NB4 (cell line): Measurements from ENCODE around the gene DPP7.

Source experiments
- DNase-seq: peaks from one replicate; pipeline ENCODE4 v3.0.0; 2010; ENCODE audit warnings: low read depth
- H3K4me3 ChIP-seq: one replicate; pipeline ENCODE4 v1.5.1; 2011; ENCODE audit warnings: mild to moderate bottlenecking, low read depth, low read length, moderate library complexity
- CTCF ChIP-seq: IDR thresholded peaks from one replicate; pipeline ENCODE4 v1.5.1; 2012; ENCODE audit warnings: low read depth, low read length
- MAX ChIP-seq: IDR thresholded peaks from 2 replicates; pipeline ENCODE4 v1.6.1; 2011; ENCODE audit warnings: low read depth, low read length
- MYC ChIP-seq: IDR thresholded peaks from 2 replicates; pipeline ENCODE4 v1.6.1; 2011; ENCODE audit warnings: low read depth, low read length
- POLR2A ChIP-seq: IDR thresholded peaks from 2 replicates; pipeline ENCODE4 v1.6.1; 2011; ENCODE audit warnings: mild to moderate bottlenecking; ENCODE audit not compliant: insufficient read length; ENCODE audit errors: extremely low read depth

The DPP7 gene

GRCh38 chr9:137073992-137074399, 40.5 kb downstream of the DPP7 start:
- no peak overlapping the region for H3K4me3 ChIP-seq
- TF ChIP-seq MYC (no peak), CTCF (no peak), POLR2A (no peak), MAX (no peak)
- DNase-seq = no peak

GRCh38 chr9:137071282-137071681, 43.3 kb downstream of the DPP7 start:
- no peak for DNase-seq
- peak overlapping the region; percentile 51 for H3K4me3 ChIP-seq
- TF ChIP-seq MYC (no peak), POLR2A (no peak), MAX (no peak), CTCF (no peak)

- H3K4me3 ChIP-seq = peak overlapping the region; percentile 51
- DNase-seq = peak; percentile 88
- TF ChIP-seq POLR2A = no peak
- no peak for TF ChIP-seq CTCF
- no peak for TF ChIP-seq MAX
- no peak for TF ChIP-seq MYC
Observed at GRCh38 chr9:137070906-137071275, 43.6 kb downstream of the DPP7 start.

- no peak; the same call in 1 of the 2 replicates for TF ChIP-seq MYC
- no peak for TF ChIP-seq CTCF
- TF ChIP-seq MAX = peak; percentile 47
- TF ChIP-seq POLR2A = peak; percentile 91
- peak; percentile 95 for DNase-seq
- H3K4me3 ChIP-seq = peak within 1 kb of the TSS; percentile 72
Observed at GRCh38 chr9:137070201-137070905, 44.2 kb downstream of the DPP7 start, which contains the start of gene SAPCD2. Gene SAPCD2, minus strand, starts transcription at chr9:137070557. Its CDS starts 97 bp downstream, at chr9:137070460.

- peak overlapping the region; percentile 72 for H3K4me3 ChIP-seq
- TF ChIP-seq MAX (no peak), CTCF (no peak), POLR2A (no peak), MYC (no peak)
- peak; percentile 39 for DNase-seq
Observed at GRCh38 chr9:137069508-137070091, 44.9 kb downstream of the DPP7 start.
